GM11168 (cell line): Measurements from ENCODE around the gene ZNF618.

Source experiments
- in situ Hi-C: fragments of 300-500 bp; cut with MboI; formaldehyde crosslinking; loops from one replicate; pipeline ENCODE4 v1.12.0; 2022; ENCODE audit warnings: low sequenced_read_pairs; ENCODE audit not compliant: unreplicated experiment

Gene ZNF618

GRCh38 chr9:113931140-113931539, 55.0 kb downstream of the ZNF618 start:
- in situ Hi-C loops: no loop called here

- in situ Hi-C loops: no loop called here
These were observed 55.7 kb downstream of the ZNF618 start for GRCh38 chr9:113931777-113932176.

- in situ Hi-C loops: no loop called here
These were observed 56.9 kb downstream of the ZNF618 start for GRCh38 chr9:113932906-113933584.

GRCh38 chr9:113933671-113934070, 57.6 kb downstream of the ZNF618 start:
- in situ Hi-C loops: no loop called here

GRCh38 chr9:113934167-113934828, 58.2 kb downstream of the ZNF618 start:
- in situ Hi-C loops: no loop called here

- in situ Hi-C loops: no loop called here
These were observed 58.9 kb downstream of the ZNF618 start for GRCh38 chr9:113934829-113935676.

GRCh38 chr9:113935677-113936380, 59.7 kb downstream of the ZNF618 start:
- in situ Hi-C loops: no loop called here

GRCh38 chr9:113940077-113940476, 64.0 kb downstream of the ZNF618 start:
- in situ Hi-C loops: no loop called here

GRCh38 chr9:113941056-113941455, 64.9 kb downstream of the ZNF618 start:
- in situ Hi-C loops: no loop called here

GRCh38 chr9:113941526-113941925, 65.4 kb downstream of the ZNF618 start:
- in situ Hi-C loops: no loop called here

- in situ Hi-C loops: no loop called here
These were observed 67.3 kb downstream of the ZNF618 start for GRCh38 chr9:113943112-113944009.

- in situ Hi-C loops: no loop called here
These were observed 69.7 kb downstream of the ZNF618 start for GRCh38 chr9:113945784-113946183.

GRCh38 chr9:113946496-113947115, 70.5 kb downstream of the ZNF618 start:
- in situ Hi-C loops: no loop called here

- in situ Hi-C loops: no loop called here
These were observed 71.8 kb downstream of the ZNF618 start for GRCh38 chr9:113947941-113948340.

- in situ Hi-C loops: no loop called here
These were observed 72.9 kb downstream of the ZNF618 start for GRCh38 chr9:113948891-113949570.

GRCh38 chr9:113949571-113950078, 73.5 kb downstream of the ZNF618 start:
- in situ Hi-C loops: no loop called here

- in situ Hi-C loops: no loop called here
These were observed 74.3 kb downstream of the ZNF618 start for GRCh38 chr9:113950195-113951031.

- in situ Hi-C loops: no loop called here
These were observed 74.9 kb downstream of the ZNF618 start for GRCh38 chr9:113951032-113951372.
